GM21576 (cell line): ENCODE measurements around the gene SORL1-AS1.

Source experiments
- ATAC-seq: cut with Tn5 transposase; IDR thresholded peaks from one replicate; pipeline ENCODE4 v1.9.1; 2021; ENCODE audit warnings: mild to moderate bottlenecking, moderate library complexity; ENCODE audit not compliant: unreplicated experiment

SORL1-AS1 gene

GRCh38 chr11:121452609-121453150 is at the start of gene SORL1-AS1:
TSS of gene SORL1-AS1 (minus strand) at chr11:121452967.
- ATAC-seq = peak; percentile 18

DNA sequence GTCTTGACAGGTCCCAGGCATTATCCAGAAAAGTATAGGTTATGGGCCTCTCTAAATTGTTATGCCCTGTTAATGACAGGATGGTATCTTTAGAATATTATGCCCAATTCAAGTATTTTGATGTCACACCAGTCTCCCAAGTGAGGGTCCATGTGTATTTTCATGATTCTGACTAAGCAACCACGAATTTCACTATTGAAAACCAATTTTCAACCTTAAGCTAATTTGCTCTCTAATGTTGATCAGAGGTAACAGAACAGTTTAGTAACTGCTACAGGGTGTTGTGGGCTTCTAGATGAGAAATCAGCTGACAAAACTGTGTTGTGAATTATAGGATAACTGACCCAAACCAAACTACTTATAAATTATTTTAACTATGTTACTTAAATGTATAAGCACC is 48.0 kb upstream of the SORL1-AS1 start:
- ATAC-seq = no peak

DNA sequence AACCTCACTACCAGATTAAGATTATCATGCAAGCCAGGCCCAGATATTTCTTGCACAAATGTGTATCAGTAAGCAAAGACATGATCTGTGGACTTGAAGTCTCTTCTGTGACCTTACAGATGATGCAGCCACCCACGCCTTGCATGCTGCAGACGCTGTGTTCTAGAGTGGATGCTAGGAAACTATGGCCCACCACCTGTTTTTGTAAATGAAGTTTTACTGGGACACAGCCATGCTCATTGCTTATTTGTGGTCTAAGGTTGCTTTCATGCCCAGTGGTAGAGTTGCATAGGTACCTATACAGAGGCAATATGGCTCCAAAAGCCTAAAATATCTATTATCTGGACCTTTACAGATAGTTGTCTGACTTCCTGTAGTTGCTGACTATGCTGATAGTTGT is 47.5 kb upstream of the SORL1-AS1 start:
- ATAC-seq = no peak

DNA sequence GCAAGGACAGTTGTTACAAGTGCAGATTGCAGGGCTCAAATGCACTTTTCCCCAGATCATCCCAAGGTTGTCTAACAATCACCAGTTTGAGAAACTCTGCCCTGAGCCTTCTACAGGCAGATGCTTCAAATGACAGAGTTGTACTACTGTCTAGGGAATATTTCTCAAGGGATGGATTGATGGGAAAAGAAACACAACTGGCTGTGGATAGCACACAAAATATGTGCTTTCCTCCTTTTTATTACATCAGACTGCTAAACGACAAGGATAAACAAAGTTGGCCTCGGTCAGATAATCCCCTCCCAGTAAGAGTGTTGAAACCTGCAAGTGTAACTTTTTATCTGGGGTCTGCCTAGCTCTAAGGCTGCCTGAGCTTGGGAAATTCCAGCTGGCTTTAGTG is 46.6 kb upstream of the SORL1-AS1 start:
- no peak for ATAC-seq

- no peak for ATAC-seq
Measured at GRCh38 chr11:121497176-121497998, 44.6 kb upstream of the SORL1-AS1 start.

- ATAC-seq = peak; percentile 82
Measured at GRCh38 chr11:121494355-121495099, 41.8 kb upstream of the SORL1-AS1 start.

DNA sequence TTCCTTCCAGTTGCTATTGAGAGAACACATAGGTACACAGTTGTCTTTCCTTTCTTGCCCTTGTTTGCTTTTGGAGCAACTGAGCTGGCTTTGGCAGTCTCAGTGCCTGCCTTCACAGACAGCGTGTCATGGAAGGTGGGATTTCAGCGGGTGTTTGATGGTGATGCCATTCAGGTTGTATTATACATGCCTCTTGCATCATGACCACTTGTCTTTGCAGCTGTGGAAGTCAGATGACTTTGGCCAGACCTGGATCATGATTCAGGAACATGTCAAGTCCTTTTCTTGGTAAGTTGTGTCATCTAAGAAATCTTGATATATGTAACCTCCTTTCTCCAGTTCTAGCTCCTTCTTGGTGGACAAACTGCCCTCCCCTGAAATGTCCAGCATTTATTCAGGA is 37.1 kb upstream of the SORL1-AS1 start:
- ATAC-seq = no peak

GRCh38 chr11:121488641-121489040 is 35.9 kb upstream of the SORL1-AS1 start:
- ATAC-seq = no peak

DNA sequence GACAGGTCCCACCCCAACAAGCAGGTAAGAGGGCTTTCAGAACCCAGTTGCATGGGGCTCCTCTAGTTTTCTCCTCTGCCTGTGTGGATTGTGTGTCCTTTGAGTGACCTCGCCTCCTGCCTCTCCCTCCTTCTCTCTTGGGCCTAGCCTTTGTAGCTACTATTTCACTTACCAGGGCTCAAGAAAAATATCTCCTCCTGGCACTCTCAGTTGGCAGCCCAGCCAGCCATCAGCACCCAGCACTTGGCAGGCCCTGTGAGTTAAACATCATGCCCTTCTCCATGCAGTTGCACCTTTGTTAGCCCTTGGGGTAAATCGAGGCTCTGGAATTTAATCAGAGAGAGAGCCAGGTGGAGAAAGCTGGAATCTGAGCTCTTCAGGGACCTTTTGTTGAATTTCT is 35.4 kb upstream of the SORL1-AS1 start:
- ATAC-seq = no peak

GRCh38 chr11:121487191-121487590 is 34.4 kb upstream of the SORL1-AS1 start:
- no peak for ATAC-seq

DNA sequence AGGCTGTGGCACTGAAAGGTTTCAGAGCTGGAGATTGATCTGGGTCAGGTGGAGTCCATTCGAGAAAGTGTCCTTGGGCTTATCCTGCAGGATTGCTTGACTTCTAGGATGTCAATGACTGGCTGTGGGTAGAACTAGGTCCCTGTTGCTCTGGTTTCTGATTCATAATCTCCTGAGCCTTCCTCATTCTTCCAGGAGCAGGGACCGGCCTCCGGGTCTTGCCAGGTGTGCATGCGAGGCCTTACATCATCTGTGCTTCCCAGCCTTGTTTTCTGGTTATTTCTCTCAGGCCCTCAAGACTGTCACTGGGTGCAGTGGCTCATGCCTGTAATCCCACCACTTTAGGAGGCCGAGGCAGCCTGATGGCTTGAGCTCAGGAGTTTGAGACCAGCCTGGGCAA is 33.3 kb upstream of the SORL1-AS1 start:
- no peak for ATAC-seq

GRCh38 chr11:121485216-121485615 is 32.4 kb upstream of the SORL1-AS1 start:
- no peak for ATAC-seq

GRCh38 chr11:121483805-121484480 is 31.2 kb upstream of the SORL1-AS1 start:
- no peak for ATAC-seq

GRCh38 chr11:121482231-121483129 is 29.7 kb upstream of the SORL1-AS1 start:
- ATAC-seq = peak; percentile 80

DNA sequence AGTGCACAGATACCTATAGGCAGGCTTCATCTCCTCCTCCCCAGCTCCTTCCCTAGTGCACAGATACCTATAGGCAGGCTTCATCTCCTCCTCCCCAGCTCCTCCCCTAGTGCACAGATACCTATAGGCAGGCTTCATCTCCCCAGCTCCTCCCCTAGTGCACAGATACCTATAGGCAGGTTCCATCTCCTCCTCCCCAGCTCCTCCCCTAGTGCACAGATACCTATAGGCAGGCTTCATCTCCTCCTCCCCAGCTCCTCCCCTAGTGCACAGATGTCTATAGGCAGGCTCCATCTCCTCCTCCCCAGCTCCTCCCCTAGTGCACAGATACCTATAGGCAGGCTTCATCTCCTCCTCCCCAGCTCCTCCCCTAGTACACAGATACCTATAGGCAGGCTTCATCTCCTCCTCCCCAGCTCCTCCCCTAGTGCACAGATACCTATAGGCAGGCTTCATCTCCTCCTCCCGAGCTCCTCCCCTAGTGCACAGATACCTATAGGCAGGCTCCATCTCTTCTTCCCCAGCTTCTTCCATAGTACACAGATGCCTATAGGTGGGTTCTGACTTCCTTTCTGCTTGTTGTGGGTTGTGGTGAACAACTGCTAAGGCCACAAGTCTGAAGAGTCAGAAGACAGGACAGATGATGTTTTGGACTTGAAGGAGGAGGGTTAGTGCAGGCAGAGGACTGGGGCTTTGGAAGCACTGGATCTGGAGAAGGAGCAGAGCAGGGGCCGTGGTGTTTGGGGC is 28.9 kb upstream of the SORL1-AS1 start:
- peak; percentile 55 for ATAC-seq

DNA sequence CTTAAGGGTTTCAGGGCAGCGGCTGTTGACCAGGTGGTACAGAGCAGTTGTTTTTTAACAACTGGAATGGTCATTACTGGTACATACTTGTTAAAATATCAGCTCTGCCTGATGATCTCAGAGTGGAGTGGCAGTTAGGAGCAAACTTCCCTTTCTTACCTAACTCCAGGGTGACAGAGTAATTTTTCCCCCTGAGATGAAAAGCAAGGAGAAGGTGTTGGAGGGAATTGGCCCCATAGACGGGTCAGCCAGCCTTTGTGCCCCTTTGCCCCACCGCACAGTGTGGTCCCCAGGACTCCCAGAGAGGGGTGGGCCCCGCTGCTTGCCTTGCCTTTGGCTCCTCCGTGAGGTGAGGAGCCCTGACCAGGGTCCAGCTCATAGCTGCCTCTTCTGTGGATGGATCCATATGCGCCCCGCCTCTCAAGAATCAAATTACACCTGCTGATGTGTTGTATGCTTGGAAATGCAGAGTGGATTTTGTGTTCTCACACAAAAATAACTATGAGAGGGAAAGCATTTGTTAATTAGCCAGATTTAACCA is 27.0 kb upstream of the SORL1-AS1 start:
- no peak for ATAC-seq

DNA sequence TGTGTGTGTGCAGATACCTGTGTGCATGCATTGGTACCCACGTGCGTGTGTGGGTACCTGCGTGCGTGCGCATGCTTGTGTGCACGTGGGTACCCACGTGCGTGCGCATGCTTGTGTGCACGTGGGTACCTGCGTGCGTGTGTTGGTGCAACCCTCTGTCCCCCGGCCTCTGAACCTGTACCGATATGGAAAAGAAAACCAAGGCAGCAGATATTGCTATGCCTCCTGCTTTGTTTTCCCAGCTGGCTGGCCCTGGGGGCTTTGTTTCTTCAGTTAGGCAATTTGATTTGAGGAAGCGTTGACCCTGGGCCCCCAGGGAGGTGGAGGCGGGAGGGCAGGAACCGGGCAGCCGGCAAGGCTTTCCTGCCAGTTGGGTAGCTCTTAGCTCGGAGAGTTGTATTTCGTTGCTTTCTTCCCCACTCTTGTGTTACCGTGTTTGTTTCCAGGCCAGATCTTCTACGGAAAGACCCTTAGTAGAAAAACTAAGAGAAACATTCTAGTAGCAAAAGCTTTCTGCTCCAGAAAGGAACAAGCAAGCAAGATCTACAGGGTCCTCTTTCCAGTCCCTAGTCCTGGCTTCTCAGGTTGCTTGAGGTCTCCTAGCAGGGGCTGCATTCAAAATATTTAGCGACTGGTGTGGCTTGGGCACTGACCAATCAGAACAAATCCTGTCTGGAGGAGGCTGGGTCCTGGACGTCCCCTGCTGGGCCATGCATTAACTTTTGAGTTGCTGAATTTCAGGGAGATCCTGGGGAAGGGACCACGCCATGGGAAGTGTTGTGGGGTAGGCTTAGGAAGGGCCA is 26.3 kb upstream of the SORL1-AS1 start:
- no peak for ATAC-seq

DNA sequence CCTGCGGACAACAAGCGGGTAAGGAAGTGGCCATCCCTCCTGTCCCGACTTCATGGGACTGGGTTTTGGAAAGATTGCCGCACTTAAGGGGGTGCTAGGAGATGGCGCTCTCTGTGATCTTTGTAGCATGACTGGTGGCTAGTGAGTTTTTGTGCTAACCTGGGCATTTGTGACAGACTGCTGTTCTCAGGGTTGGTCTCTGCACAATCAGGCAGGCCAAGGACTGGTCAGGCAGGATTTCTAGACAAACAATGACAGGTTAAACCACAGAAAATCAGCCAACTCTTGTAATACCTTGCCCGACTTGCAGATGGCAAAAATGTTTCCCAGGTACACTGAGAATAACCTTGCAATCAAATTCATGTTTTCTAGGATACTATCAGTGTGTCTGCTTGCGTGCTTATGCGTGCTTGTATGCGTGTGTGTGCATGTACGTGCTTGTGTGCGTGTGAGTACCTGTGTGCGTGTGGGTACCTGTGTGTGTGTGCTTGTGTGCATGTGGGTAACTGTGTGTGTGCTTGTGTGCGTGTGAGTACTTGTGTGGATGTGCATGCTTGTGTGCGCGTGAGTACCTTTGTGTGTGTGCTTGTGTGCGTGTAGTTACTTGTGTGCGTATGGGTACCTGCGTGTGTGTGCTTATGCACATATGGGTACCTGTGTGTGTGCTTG is 25.6 kb upstream of the SORL1-AS1 start:
- no peak for ATAC-seq
